Activated T-cell treated with anti-CD3 and anti-CD28 coated beads for 24 hours (primary cell): Measurements from ENCODE around the gene AKR1C4.
"Not testable (repeated sequence)": the region's sequence is repeated elsewhere in the genome, so short reads cannot be mapped to it uniquely, and the experiment has no call there.

Experiments used
- DNase-seq: peaks from one replicate; pipeline ENCODE4 v3.0.0-alpha.2; 2020; ENCODE audit warnings: low read depth

Gene AKR1C4

DNA sequence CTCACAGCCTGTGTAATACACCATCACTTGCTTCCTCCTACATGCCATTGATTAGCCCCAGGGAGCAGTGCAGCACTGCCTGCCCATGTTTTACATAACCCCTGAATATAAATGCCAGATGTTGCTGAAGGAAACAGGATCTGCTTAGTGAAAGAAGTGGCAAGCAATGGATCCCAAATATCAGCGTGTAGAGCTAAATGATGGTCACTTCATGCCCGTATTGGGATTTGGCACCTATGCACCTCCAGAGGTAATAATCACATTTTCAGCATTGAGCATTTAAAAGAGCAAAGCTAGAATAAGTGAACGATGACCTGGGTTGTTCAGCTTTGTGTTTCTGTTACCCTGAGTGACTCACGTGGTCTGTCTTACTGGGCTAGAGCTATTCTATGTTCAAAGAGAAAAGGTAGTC lies at the start of gene AKR1C4:
Gene AKR1C4, plus strand, starts transcription at position 136 of the 412 bp plus-strand sequence. Its CDS starts 31 bp downstream, at position 167.
- no peak for DNase-seq

DNA sequence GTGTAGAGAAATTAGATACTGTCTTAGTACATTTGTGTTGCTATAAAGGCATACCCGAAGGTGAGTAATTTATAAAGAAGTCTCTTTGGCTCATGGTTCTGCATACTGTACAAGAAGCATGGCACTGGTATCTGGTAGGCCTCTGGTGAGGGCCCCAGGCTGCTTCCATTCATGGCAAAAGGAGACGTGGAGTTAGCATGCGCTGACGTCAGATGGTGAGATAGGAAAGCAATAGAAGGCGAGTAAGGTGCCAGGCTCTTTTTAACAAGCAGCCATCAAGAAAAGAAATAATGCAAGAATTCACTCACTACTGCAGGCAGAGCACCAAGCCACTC lies 49.8 kb upstream of the AKR1C4 start:
- no peak for DNase-seq

DNA sequence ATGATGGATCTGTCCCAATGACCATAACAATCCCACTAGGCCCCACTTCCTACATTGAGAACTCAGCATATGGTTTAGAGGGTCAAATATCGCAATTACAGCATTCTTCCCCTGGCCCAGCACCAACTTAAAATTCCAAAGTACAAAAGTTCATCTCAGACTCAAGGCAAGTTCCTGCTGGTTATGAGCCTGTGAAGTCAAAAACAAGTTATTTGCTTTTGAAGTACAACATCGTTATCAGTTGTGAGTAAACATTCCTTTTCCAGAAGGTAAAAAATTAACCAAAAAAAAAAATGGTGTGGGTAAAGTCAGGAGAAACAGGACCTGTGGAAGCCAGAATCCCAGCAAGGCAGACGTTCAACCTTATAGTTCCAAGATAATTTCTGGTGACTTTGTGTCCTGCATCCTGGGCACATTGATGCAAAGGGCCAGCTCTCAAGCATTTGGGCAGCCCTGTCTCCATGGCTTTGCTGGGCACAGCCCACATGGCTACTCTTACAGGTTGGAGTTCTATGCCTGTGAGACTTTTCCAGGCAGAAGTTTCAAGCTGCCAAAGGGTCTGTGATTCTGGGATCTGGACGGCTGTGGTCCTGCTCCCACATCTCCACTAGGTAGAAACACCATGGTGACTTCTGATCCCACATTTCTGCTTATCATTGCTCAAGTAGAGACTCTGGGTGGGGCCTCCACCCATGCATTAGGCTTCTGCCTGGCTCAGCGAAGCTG lies 49.2 kb upstream of the AKR1C4 start:
- no peak for DNase-seq

DNA sequence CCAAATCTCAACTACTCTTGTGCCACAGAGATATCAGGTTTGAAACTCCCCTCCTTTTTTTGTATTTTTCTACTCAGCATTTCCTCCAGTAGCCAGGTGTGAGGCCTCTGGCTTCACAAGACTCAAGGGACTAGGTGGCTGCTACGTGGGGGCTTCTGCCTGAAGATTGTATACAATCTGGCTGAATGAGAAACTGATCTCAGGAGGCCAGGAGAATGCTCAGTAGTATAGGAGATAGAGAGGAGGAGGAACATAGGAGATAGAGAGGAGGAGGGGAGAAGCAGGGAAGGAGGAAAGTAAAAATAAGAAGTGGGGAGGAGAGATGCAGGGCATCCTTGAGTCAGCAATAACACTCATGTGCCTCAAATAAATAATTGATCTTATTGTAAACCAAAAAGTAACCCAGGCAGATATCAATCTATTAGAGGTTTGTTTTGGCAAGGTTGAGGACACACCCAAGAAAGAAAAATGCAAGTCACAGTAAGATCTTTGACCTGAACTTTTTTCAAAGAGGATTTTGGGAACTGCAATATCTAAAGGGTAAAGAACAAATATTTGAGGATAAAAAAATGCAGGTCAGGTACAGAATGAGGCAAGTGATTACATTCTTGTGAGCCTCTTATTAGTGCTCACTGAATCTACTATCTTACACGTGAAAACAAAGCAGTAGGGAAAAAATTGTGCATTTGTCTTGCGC lies 48.5 kb upstream of the AKR1C4 start:
- DNase-seq, result no peak

DNA sequence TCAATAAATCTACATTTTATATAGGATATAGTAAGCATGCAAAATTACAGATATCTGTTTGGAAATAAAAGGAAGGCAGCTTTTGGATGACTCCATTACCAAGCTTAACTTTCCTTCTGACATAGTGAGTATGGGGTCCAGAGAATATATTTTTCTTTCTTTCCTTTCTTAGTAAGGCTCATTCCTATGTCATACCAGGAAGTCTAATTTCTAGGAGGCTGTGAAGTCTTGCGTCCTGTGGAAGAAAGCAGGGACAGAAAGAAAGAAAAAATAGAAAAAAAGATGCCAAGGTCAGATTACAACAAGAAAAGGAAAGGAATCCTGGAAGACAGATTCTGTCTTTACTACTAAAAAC lies 48.0 kb upstream of the AKR1C4 start:
- DNase-seq, result no peak

DNA sequence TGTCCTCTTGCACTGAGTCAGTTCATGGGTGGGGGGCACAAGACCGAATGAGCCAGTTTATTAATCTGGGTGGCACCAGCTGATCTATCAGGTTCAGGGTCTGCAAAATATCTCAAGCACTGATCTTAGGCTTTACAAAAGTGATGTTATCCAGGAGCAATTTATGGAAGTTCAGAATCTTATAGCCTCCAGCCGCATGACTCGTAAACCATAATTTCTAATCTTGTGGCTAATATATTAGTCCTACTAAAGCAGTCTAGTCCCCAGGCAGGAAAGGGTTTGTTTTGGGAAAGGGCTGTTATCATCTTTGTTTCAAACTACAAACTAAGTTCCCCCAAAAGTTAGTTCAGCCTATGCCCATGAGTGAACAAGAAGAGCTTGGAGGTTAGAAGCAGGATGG lies 45.6 kb upstream of the AKR1C4 start:
- DNase-seq, result no peak

DNA sequence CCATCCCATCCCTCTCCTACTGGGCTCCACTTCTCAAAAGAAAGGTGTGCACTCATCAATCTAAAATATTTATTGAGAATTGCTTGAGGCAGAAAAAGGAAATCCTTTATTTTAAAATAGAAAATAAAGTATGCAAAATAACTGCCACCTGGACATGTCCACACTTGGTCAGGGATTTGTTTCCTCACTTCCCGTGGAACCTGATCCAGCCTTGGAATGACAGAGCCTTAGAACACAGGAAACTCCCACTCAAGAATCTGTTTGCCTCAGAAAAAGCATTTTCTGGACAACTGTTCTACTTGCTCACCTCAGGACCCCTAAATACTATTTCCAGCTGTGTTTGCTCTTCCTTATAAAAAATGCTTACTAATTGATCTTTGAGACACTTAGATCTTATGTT lies 40.7 kb upstream of the AKR1C4 start:
- no peak for DNase-seq

DNA sequence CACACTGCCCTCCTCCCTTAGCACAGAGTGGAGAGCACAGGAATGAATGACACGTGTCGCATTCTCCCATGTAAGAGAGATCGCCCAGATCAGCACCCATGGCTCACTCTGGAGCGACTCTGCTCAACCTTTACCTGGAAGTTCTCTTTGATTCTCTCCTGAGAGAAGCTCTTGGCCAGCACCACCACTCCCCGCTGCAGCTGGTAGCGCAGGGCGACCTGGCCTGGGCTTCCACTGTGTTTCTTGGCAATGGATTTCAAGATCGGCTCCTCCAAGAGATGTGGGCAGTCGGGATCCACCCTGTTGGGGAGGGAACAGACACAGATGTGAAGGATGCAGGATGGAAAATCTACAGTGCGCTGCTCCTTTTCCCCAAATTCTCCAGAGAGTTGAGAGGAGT lies 39.1 kb upstream of the AKR1C4 start:
- no peak for DNase-seq

DNA sequence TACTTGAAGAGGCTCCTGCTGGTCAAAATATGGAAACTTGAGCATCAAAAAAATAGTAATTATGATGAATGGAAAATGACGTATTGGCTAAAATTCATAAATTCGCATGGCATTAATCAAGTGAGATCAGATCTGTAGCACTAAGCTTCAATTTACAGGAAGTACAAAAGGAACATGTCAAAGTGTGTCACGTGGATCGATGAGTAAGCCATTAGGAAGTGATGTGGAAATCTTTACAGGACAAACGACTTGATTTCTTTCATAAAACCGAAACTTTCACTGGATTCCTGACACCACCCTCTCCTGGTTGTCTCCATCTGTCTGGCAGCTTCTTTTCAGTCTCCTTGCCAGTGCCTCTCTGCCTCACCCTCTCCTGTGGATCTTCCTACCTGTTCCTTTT lies 37.5 kb upstream of the AKR1C4 start:
- DNase-seq, result no peak

DNA sequence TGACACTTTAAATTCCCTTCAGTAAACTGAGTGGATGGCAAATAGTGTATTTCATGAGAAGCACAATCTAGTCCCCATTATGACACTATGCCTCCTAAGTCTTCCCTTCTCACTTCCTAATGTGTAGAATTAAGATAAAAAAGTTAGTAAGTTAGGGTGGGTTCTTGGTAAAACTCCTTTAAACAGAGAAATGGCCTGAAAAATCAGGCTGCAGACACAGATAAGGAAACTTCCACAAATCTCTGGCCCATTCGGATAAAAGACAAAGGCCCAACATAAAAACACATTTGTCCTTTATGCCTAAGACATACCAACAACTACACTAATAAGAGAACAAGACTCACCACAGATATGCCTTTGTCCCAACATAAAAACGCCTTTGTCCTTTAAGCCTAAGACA lies 33.1 kb upstream of the AKR1C4 start:
- DNase-seq, result no peak

DNA sequence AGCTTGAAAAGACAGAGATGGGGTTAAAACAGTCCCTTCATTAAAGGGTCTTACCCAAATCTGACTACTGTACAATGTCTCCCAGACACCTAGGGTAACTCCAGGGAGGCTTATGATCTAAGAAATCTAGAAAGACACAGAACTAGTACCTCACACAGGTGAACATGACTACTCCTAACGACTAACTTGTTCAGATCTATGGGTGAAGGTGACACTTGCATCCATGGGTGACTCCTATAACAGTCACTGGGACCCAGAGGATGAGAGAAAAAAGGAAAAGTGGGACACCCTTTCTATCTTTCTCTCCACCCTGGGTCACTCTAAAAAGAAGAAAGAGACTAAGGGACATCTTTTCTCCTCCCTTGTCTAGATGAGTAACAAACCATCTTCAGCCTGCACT lies 30.9 kb upstream of the AKR1C4 start:
- no peak for DNase-seq

DNA sequence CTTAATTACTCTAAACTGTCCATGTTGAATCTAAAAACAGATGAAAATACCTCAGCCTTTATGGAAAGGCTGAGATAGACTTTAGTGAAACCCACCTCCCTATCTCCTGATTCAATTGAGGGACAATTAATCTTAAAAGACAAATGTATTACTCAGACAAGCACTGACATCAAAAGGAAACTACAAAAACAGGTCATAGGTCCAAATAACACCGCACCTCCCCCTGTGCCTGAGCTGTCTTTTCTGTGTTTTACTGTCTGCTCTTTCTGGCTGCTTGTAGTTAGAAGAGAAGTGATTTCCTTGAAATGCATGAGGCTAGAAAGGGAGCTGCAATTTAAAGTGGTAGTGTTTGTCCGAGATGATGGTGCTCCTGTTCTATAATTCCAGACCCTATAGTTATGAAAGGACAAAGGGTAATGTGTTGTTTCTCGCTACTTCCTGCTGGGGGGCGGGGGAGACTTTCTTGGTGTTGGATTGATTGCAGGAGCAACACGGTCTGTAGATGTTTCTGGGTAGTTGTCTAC lies 27.7 kb upstream of the AKR1C4 start:
- DNase-seq, result peak; percentile 2

DNA sequence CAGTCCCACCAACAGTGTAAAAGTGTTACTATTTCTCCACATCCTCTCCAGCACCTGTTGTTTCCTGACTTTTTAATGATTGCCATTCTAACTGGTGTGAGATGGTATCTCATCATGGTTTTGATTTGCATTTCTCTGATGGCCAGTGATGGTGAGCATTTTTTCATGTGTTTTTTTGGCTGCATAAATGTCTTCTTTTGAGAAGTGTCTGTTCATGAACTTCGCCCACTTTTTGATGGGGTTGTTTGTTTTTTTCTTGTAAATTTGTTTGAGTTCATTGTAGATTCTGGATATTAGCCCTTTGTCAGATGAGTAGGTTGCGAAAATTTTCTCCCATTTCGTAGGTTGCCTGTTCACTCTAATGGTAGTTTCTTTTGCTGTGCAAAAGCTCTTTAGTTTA lies 21.1 kb upstream of the AKR1C4 start:
- not testable (repeated sequence) for DNase-seq

DNA sequence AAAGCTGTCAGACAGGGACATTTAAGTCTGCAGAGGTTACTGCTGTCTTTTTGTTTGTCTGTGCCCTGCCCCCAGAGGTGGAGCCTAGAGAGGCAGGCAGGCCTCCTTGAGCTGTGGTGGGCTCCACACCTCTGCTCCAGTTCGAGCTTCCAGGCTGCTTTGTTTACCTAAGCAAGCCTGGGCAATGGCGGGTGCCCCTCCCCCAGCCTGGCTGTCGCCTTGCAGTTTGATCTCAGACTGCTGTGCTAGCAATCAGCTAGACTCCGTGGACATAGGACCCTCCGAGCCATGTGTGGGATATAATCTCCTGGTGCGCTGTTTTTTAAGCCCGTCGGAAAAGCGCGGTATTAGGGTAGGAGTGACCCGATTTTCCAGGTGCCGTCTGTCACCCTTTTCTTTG lies 16.1 kb upstream of the AKR1C4 start:
- not testable (repeated sequence) for DNase-seq

DNA sequence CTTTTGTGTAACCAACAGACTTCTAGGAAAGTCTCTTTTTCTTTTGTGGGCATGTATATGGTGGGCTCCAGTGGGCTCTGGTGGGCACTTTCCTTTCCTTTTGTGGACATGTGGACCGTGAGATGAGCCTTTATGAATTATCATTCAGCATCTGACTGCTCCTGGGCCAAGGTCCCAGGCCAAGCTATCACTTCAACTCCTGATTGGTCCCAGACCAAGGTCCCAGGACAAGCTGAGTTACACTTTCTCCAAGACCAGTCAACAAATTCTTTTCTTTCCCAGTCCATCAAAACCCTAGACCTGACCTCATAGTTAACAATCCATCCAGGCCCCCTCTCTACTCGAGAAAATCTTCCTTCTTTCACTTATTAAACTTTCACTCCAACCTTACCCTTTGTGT lies 12.7 kb upstream of the AKR1C4 start:
- DNase-seq, result no peak

DNA sequence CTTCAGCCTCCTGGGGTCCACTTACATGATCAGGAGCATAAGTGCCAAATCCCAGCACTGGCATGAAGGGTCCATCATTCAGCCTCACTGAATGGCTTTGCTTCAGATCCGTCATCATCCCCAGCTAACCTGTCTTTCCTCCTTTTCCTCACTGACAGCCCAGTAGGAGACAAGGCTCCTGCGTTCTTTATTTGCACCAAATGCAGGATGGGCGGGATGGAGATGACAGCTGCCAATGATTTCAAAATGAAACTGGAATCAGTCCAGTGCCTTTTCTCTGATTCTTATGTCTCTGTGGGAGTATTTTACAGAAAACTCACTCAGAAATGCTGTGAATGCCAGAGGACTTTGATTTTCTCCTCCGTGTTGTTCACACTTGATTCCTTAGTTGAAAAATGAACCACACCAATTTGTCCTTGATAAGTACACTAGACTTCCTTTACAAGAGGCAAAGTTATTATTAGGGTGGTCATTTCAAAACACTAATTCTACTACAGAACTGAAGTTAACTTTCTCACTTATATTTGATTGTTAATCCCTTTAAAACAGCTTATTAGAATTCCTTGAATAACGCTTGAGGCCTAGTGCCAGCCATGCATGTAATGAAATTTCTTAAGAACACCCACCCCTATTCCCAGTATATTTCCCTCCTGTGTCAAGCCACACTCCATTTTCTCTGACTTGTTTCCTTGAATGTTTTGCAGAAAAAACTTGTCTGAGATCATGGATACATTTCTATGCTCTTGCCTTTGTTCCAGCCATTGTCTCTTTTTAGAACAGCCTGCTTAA lies 11.5 kb upstream of the AKR1C4 start, which contains the start of gene AKR1C8:
Gene AKR1C8, minus strand, starts transcription at position 164 of the 789 bp plus-strand sequence. Its CDS starts 46 bp downstream, at position 118.
- DNase-seq, result no peak

DNA sequence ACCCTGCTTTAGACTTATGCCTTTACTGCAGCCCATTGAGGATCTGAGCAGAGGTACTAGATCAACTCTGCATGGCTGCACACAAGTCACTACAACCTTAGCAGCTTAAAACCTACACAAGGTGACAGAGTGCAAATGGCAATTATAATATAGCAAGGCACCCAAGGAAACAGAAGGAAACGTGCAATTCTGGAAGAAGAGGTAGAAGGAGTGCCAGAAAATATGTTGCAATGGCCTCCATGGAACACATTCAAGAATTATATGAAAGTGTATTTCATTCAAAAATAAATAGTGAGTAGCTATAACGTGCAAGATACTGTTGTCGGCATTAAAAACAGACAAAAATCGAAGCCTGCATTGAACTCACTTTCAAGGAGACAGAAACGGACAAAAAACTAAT lies 8.8 kb upstream of the AKR1C4 start:
- no peak for DNase-seq

DNA sequence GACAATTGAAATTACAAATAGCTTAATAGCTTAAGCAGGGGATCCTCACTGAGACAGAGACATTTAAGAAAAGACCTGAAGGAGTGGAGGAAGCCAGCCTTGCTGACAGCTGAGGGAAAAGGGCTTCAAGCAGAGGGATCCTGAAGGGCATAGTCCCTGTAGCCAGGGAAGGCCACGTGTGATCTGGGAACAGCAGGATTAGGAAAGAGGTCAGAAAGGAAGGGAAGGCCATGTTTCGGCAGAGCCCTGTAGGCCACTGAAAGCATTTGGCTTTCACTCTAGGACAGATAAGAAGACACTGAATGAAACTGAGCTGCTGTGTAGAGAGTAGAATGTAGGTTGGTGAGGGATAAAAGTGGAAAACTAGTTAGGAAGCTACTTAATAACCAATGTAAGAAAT lies 8.3 kb upstream of the AKR1C4 start:
- DNase-seq, result no peak

DNA sequence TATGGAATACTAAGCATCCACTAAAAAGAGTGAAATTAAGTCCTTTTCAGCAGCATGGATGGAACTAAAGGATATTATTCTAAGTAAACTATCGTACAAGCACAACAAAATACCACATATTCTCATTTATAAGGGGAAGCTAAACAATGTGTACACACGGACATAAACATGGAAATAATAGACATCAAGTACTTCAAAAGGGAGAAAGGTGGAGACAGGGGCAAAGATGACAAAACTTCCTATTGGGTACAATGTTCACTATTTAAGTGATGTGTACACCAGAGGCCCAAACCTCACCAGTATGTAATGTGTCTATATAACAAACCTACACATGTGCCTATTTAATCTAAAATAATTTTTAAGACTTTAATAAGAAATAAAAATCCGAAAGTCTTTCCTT lies 2.2 kb upstream of the AKR1C4 start:
- no peak for DNase-seq

DNA sequence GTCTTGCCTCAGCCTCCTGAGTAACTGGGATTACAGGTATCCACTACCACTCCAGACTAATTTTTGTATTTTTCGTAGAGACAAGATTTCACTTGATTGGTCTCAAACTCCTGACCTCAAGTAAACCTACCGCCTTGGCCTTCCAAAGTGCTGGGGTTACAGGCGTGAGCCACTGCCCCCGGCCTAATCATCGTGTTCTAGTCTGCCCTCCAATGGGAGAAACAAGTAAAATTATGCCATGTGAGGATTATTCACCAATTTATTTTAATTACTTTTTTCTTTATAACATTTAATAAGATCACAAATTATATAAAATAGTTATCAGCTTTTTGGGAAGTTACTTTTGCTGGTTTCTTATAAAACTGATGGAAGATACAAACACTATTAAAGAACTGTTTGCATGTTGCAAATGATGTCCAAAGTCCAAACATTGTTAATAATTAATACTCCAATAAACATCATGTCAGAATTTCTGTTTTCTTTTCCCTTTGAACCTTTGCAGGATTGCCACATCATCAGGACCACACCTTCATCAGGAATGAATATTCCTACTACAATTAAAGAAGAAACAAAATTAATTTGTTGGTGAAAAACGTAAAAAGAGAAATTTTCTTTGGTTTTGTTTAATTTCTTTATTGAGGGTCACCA lies 786 bp upstream of the AKR1C4 start:
- no peak for DNase-seq

DNA sequence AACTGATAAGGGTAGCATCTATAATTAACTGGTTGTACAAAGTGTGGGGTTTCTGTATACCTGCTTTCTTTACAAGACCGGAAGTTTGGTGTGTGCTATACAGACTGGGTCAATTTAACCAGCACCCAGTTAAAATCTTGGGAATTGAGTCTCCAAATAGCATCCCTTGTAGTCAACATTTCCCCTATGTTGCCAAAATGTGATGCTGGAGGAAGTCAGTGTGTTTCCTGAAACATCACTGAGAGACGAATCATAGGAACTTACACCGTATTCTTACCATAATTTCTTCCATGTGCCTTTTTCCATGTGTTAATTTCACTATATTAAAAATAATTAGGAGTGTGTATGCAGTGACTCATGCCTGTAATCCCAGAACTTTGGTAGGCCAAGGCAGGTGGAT lies 1.7 kb downstream of the AKR1C4 start:
- DNase-seq, result no peak

DNA sequence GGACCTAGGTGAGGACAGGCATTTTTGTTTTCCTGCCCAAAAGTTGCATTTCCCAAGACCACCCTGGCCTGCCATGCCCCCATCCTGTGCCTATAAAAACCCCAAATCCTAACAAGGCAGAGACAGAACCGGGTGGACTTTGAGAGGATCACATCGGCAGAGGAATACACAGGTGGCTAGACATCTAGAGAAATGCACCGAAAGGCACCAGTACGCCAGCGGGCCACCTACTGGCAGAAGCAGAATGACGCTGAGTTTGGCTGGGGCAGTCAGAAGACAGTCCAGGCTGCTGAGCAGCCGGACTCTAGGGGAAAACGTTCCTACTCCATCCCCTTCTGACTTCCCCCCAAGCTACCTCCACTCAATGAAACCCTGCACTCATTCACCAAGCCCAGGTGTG lies 2.8 kb downstream of the AKR1C4 start:
- DNase-seq, result no peak
